ENCODE results near the gene HUNK. TPM values are rescaled to one million over a fixed set of nuclear protein-coding genes. Genes with fewer than 3 reads are reported as not detected.

The HUNK gene
- total and polyA plus RNA-seq, 2 donors (not counting 1 experiment from before 2014, with no cell fraction given) = 0.01 to 0.07 TPM

DNA sequence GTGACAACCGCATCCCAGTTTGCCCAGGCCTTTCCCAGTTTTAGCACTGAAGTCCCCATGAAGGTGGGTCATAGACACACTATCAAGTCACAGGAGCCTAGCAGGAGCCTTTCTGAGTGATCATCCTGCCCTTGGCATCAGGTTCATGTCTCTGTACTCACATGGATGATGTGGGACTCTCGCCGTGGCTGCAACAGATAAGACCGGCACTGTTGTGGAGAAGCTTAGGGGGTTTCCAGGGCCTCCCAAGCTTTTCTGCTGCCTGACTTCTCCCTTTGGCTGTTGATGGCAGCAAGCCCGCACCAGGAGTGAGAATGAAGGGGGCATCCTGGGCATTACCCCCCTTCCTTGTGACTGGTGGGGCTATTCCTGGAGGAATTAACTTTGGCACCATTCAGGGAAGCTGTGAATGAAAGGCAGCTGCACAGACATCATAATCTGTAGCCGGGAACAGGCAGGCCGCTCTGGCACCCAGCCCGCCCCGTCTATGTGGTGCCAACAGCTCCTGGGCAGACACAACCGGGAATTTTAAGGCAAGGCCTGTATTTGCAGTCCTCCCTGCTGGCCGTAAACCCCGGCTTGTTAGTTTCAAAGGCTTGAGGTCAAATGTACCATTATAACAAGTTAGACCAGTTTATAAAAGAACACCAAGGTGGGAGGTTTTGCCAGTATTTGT lies 148.6 kb downstream of the HUNK start:
- CTCF ChIA-PET = no interaction called here
- Mint-ChIP-seq H3K4me3 (no peak overlapping the region), H3K27me3 (no peaks in the 10 kb centered on the region), H3K9me3 (ENCODE audit: insufficient read depth) (no peaks in the 10 kb centered on the region), H3K4me1 (no peaks in the 10 kb centered on the region), H3K27ac (no peak overlapping the region)
- POLR2A ChIA-PET = no interaction called here
- Histone ChIP-seq H3K4me2 (replicated peaks; ENCODE audit: low read depth, low read length, poor library complexity, severe bottlenecking) (no peak overlapping the region), H3K4me3 (ENCODE audit: control extremely low read depth in 1 of 5, extremely low read depth in 1 of 5, insufficient read depth in 1 of 5, low read depth in 2 of 5, low read length in 4 of 5) (no peak overlapping the region), H2AFZ (ENCODE audit: insufficient read depth, low read depth, low read length, poor library complexity, severe bottlenecking) (no peak overlapping the region), H3K79me2 (ENCODE audit: control insufficient read depth, insufficient read depth, low read length) (no peaks in the 10 kb centered on the region), H3K27me3 (replicated peaks in 1 of 4; ENCODE audit: control extremely low read depth in 1 of 4, control insufficient read depth in 3 of 4, insufficient read depth in 4 of 4, low read length in 3 of 4) (no peaks in the 10 kb centered on the region), H3K9me3 (ENCODE audit: control extremely low read depth in 1 of 3, control insufficient read depth in 2 of 3, insufficient read depth in 1 of 3, low read length in 2 of 3) (peaks cover 0 to 3% (median 0%) of the 10 kb centered on the region in 3 donors), H3K27ac (ENCODE audit: low read length in 2 of 2) (no peak overlapping the region), H4K20me1 (ENCODE audit: control insufficient read depth, insufficient read depth, low read length, poor library complexity, severe bottlenecking) (no peaks in the 10 kb centered on the region), H3K4me1 (ENCODE audit: control insufficient read depth in 2 of 2, insufficient read depth in 2 of 2, low read length in 2 of 2) (no peaks in the 10 kb centered on the region), H3K9ac (ENCODE audit: low read length) (no peak overlapping the region), H3K36me3 (replicated peaks in 1 of 2; ENCODE audit: control extremely low read depth in 1 of 2, control insufficient read depth in 1 of 2, extremely low read depth in 1 of 2, insufficient read depth in 2 of 2, low read length in 1 of 2) (no peaks in the 10 kb centered on the region)
- intact Hi-C loops (cut with micrococcal nuclease) = no loop called here
- no peak for DNase-seq
- ATAC-seq (ENCODE audit: low read depth) = no peak
- TF ChIP-seq, protein P1, sequence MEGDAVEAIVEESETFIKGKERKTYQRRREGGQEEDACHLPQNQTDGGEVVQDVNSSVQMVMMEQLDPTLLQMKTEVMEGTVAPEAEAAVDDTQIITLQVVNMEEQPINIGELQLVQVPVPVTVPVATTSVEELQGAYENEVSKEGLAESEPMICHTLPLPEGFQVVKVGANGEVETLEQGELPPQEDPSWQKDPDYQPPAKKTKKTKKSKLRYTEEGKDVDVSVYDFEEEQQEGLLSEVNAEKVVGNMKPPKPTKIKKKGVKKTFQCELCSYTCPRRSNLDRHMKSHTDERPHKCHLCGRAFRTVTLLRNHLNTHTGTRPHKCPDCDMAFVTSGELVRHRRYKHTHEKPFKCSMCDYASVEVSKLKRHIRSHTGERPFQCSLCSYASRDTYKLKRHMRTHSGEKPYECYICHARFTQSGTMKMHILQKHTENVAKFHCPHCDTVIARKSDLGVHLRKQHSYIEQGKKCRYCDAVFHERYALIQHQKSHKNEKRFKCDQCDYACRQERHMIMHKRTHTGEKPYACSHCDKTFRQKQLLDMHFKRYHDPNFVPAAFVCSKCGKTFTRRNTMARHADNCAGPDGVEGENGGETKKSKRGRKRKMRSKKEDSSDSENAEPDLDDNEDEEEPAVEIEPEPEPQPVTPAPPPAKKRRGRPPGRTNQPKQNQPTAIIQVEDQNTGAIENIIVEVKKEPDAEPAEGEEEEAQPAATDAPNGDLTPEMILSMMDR (IDR thresholded peaks at IDR 0.05) = no peak
- no peak for TF ChIP-seq EZH2 (IDR thresholded peaks at IDR 0.05; ENCODE audit: borderline replicate concordance, insufficient read depth, low read depth, low read length, poor library complexity, severe bottlenecking)
- 89% methylated on average over 10 of the region's 12 CpGs for WGBS (ENCODE audit: insufficient coverage)

GRCh38 chr21:32022146-32022545 lies 149.3 kb downstream of the HUNK start:
- Histone ChIP-seq H3K79me2 (ENCODE audit: control insufficient read depth, insufficient read depth, low read length) (no peaks in the 10 kb centered on the region), H3K4me2 (replicated peaks; ENCODE audit: low read depth, low read length, poor library complexity, severe bottlenecking) (no peak overlapping the region), H2AFZ (ENCODE audit: insufficient read depth, low read depth, low read length, poor library complexity, severe bottlenecking) (no peak overlapping the region), H3K4me1 (ENCODE audit: control insufficient read depth in 2 of 2, insufficient read depth in 2 of 2, low read length in 2 of 2) (no peaks in the 10 kb centered on the region), H4K20me1 (ENCODE audit: control insufficient read depth, insufficient read depth, low read length, poor library complexity, severe bottlenecking) (no peaks in the 10 kb centered on the region), H3K9ac (ENCODE audit: low read length) (no peak overlapping the region), H3K4me3 (ENCODE audit: control extremely low read depth in 1 of 5, extremely low read depth in 1 of 5, insufficient read depth in 1 of 5, low read depth in 2 of 5, low read length in 4 of 5) (no peak overlapping the region), H3K27me3 (replicated peaks in 1 of 4; ENCODE audit: control extremely low read depth in 1 of 4, control insufficient read depth in 3 of 4, insufficient read depth in 4 of 4, low read length in 3 of 4) (no peaks in the 10 kb centered on the region), H3K36me3 (replicated peaks in 1 of 2; ENCODE audit: control extremely low read depth in 1 of 2, control insufficient read depth in 1 of 2, extremely low read depth in 1 of 2, insufficient read depth in 2 of 2, low read length in 1 of 2) (no peaks in the 10 kb centered on the region), H3K27ac (ENCODE audit: low read length in 2 of 2) (no peak overlapping the region), H3K9me3 (ENCODE audit: control extremely low read depth in 1 of 3, control insufficient read depth in 2 of 3, insufficient read depth in 1 of 3, low read length in 2 of 3) (peaks cover 0 to 3% (median 0%) of the 10 kb centered on the region in 3 donors)
- no peak overlapping the region for H3K27ac Mint-ChIP-seq
- WGBS (ENCODE audit: insufficient coverage) = 100% methylated on average over 1 of the region's 6 CpGs
- no peak for DNase-seq
- intact Hi-C loops (cut with micrococcal nuclease) = no loop called here
- ATAC-seq (ENCODE audit: low read depth) = no peak
- POLR2A ChIA-PET = no interaction called here
- H3K4me3 Mint-ChIP-seq = no peak overlapping the region
- TF ChIP-seq, protein P1 (IDR thresholded peaks at IDR 0.05) = no peak
- no peak for TF ChIP-seq EZH2 (IDR thresholded peaks at IDR 0.05; ENCODE audit: borderline replicate concordance, insufficient read depth, low read depth, low read length, poor library complexity, severe bottlenecking)
- CTCF ChIA-PET = no interaction called here
- H3K4me1 Mint-ChIP-seq = no peaks in the 10 kb centered on the region
- H3K9me3 Mint-ChIP-seq (ENCODE audit: insufficient read depth) = no peaks in the 10 kb centered on the region
- no peaks in the 10 kb centered on the region for H3K27me3 Mint-ChIP-seq

All from B cell (primary cell).